ENCODE results near the gene KLK15.

The KLK15 gene

GRCh38 chr19:50798659-50799546 lies 34.5 kb downstream of the KLK15 start (continued):
- TF ChIP-seq TSHZ2 (CRISPR knock-in tag; IDR thresholded peaks at IDR 0.05) (no peak), ZNF565 (CRISPR knock-in tag; conservative IDR thresholded peaks at IDR 0.05; ENCODE audit: low read depth) (no peak), CSDC2 (CRISPR knock-in tag; IDR thresholded peaks at IDR 0.05) (no peak), ZC3H10 (CRISPR knock-in tag; IDR thresholded peaks at IDR 0.05) (no peak), ISL1 (CRISPR knock-in tag; IDR thresholded peaks at IDR 0.05) (no peak), POU6F1 (CRISPR knock-in tag; IDR thresholded peaks at IDR 0.05; ENCODE audit: borderline replicate concordance, low read depth) (no peak), TOX (CRISPR knock-in tag; IDR thresholded peaks at IDR 0.05; ENCODE audit: borderline replicate concordance) (no peak)

- no peak for TF ChIP-seq ESRRG (CRISPR knock-in tag; IDR thresholded peaks at IDR 0.05)
- TF ChIP-seq ISL1 (CRISPR knock-in tag; IDR thresholded peaks at IDR 0.05): no peak
- no peak for TF ChIP-seq BACH2 (CRISPR knock-in tag; IDR thresholded peaks at IDR 0.05; ENCODE audit: borderline replicate concordance)
- TF ChIP-seq RARB (CRISPR knock-in tag; IDR thresholded peaks at IDR 0.05): no peak
- no peak for TF ChIP-seq TSHZ2 (CRISPR knock-in tag; IDR thresholded peaks at IDR 0.05)
- TF ChIP-seq PPARA (CRISPR knock-in tag; IDR thresholded peaks at IDR 0.05; ENCODE audit: borderline replicate concordance): no peak
- no peak for TF ChIP-seq ARNTL (CRISPR knock-in tag; IDR thresholded peaks at IDR 0.05; ENCODE audit: borderline replicate concordance, low read depth)
- TF ChIP-seq PATZ1 (CRISPR knock-in tag; IDR thresholded peaks at IDR 0.05; ENCODE audit: borderline replicate concordance): no peak
- no peak for TF ChIP-seq GLIS3 (CRISPR knock-in tag; IDR thresholded peaks at IDR 0.05)
- TF ChIP-seq POU6F1 (CRISPR knock-in tag; IDR thresholded peaks at IDR 0.05; ENCODE audit: borderline replicate concordance, low read depth): no peak
- no peak for TF ChIP-seq CSRNP3 (CRISPR knock-in tag; IDR thresholded peaks at IDR 0.05)
- TF ChIP-seq TCF4 (CRISPR knock-in tag; IDR thresholded peaks at IDR 0.05; ENCODE audit: borderline replicate concordance): no peak
- no peak for TF ChIP-seq CREB5 (CRISPR knock-in tag; IDR thresholded peaks at IDR 0.05; ENCODE audit: low read depth)
- no peak for TF ChIP-seq ZNF565 (CRISPR knock-in tag; conservative IDR thresholded peaks at IDR 0.05; ENCODE audit: low read depth)
- no peak for TF ChIP-seq CSDC2 (CRISPR knock-in tag; IDR thresholded peaks at IDR 0.05)
- no peak for TF ChIP-seq ZFP30 (CRISPR knock-in tag; IDR thresholded peaks at IDR 0.05)
- TF ChIP-seq ZFP3 (CRISPR knock-in tag; IDR thresholded peaks at IDR 0.05): no peak
- no peak for TF ChIP-seq TOX (CRISPR knock-in tag; IDR thresholded peaks at IDR 0.05; ENCODE audit: borderline replicate concordance)
- ATAC-seq: no peak
Measured at GRCh38 chr19:50797781-50798658, 35.4 kb downstream of the KLK15 start.
